HG02884 (cell line): ENCODE measurements around the gene INSRR.

Experiments
- ATAC-seq: cut with Tn5 transposase; IDR thresholded peaks from one replicate; pipeline ENCODE4 v1.9.1; 2021; ENCODE audit warnings: mild to moderate bottlenecking, moderate library complexity; ENCODE audit not compliant: unreplicated experiment

INSRR gene

GRCh38 chr1:156894711-156895454 is 36.0 kb upstream of the INSRR start:
- no peak for ATAC-seq

- ATAC-seq: no peak
Observed at GRCh38 chr1:156894001-156894400, 35.1 kb upstream of the INSRR start.

GRCh38 chr1:156893048-156893953 is 34.4 kb upstream of the INSRR start, which contains the start of gene PEAR1:
TSS of gene PEAR1 (plus strand) at chr1:156893718. CDS start at chr1:156903927, 10,209 bp downstream.
- no peak for ATAC-seq

- ATAC-seq: no peak
Observed at GRCh38 chr1:156892190-156893047, 33.5 kb upstream of the INSRR start.

- no peak for ATAC-seq
Observed at GRCh38 chr1:156889802-156890580, 31.1 kb upstream of the INSRR start.

GRCh38 chr1:156887734-156888133 is 28.8 kb upstream of the INSRR start:
- no peak for ATAC-seq

GRCh38 chr1:156887317-156887716 is 28.4 kb upstream of the INSRR start:
- no peak for ATAC-seq

- no peak for ATAC-seq
Observed at GRCh38 chr1:156886583-156887281, 27.8 kb upstream of the INSRR start.

- ATAC-seq: no peak
Observed at GRCh38 chr1:156885880-156886355, 27.0 kb upstream of the INSRR start.

- no peak for ATAC-seq
Observed at GRCh38 chr1:156885314-156885713, 26.4 kb upstream of the INSRR start.

- ATAC-seq: no peak
Observed at GRCh38 chr1:156884560-156885184, 25.8 kb upstream of the INSRR start.

- no peak for ATAC-seq
Observed at GRCh38 chr1:156883919-156884318, 25.0 kb upstream of the INSRR start.

- no peak for ATAC-seq
Observed at GRCh38 chr1:156882543-156882942, 23.6 kb upstream of the INSRR start.

- ATAC-seq: no peak
Observed at GRCh38 chr1:156881663-156882062, 22.7 kb upstream of the INSRR start.

GRCh38 chr1:156881101-156881500 is 22.2 kb upstream of the INSRR start:
- no peak for ATAC-seq

- ATAC-seq: no peak
Observed at GRCh38 chr1:156880473-156880872, 21.6 kb upstream of the INSRR start.

- ATAC-seq: no peak
Observed at GRCh38 chr1:156879876-156880275, 21.0 kb upstream of the INSRR start.

GRCh38 chr1:156877433-156878170 is 18.7 kb upstream of the INSRR start:
- no peak for ATAC-seq
